Liver (tissue), 9 donors: ENCODE measurements around the gene GATA2. TPM values are rescaled to one million over a fixed set of nuclear protein-coding genes. Genes with fewer than 3 reads are reported as not detected.

Experiments
- DNase-seq: peaks from one replicate; pipeline ENCODE4 v3.0.0-alpha.2; 2017; ENCODE audit warnings: low spot score
- H3K27ac ChIP-seq, 2 donors: one replicate each; pipeline ENCODE4 v1.7.0; 2013; ENCODE audit warnings: inconsistent platforms in 2 of 2, low read length in 2 of 2, control low read depth in 1 of 2, low read depth in 1 of 2, mild to moderate bottlenecking in 1 of 2
- H3K27me3 ChIP-seq, 4 donors: one replicate each; pipeline versions ENCODE4 v1.6.1 to v1.7.0; 2013; ENCODE audit warnings: low read length in 3 of 4, inconsistent platforms in 1 of 4, mild to moderate bottlenecking in 1 of 4, moderate library complexity in 1 of 4; ENCODE audit not compliant: control insufficient read depth in 4 of 4, insufficient read depth in 4 of 4
- H3K36me3 ChIP-seq, 4 donors: one replicate each; pipeline versions ENCODE4 v1.6.1 to v1.7.0; 2013; ENCODE audit warnings: low read length in 3 of 4, mild to moderate bottlenecking in 3 of 4, low read depth in 1 of 4, moderate library complexity in 1 of 4; ENCODE audit not compliant: control insufficient read depth in 4 of 4, insufficient read depth in 3 of 4
- H3K4me1 ChIP-seq, 4 donors: one replicate each; pipeline versions ENCODE4 v1.6.1 to v1.7.0; 2013; ENCODE audit warnings: low read length in 3 of 4, mild to moderate bottlenecking in 3 of 4, moderate library complexity in 1 of 4; ENCODE audit not compliant: control insufficient read depth in 4 of 4, insufficient read depth in 4 of 4
- H3K4me3 ChIP-seq, 3 donors: one replicate each; pipeline versions ENCODE4 v1.6.1 to v1.7.0; 2013; ENCODE audit warnings: low read length in 3 of 3, control low read depth in 1 of 3, low read depth in 1 of 3, mild to moderate bottlenecking in 1 of 3
- H3K9ac ChIP-seq, 2 donors: one replicate each; pipeline ENCODE4 v1.7.0; 2013; ENCODE audit warnings: low read length in 2 of 2, mild to moderate bottlenecking in 2 of 2, moderate library complexity in 2 of 2, control low read depth in 1 of 2, low read depth in 1 of 2
- H3K9me3 ChIP-seq, 4 donors: one replicate each; pipeline versions ENCODE4 v1.6.1 to v1.7.0; 2013; ENCODE audit warnings: low read length in 3 of 4; ENCODE audit not compliant: control insufficient read depth in 4 of 4
- EGR1 ChIP-seq, 2 donors: IDR thresholded peaks; 2 replicates each; pipeline ENCODE4 v1.6.1; 2016 to 2018; ENCODE audit warnings: antibody characterized with exemption in 2 of 2, low read depth in 2 of 2
- FOXA1 ChIP-seq: IDR thresholded peaks from 2 replicates; pipeline ENCODE4 v1.6.1; 2016; ENCODE audit warnings: antibody characterized with exemption
- FOXA2 ChIP-seq: IDR thresholded peaks from 2 replicates; pipeline ENCODE4 v1.6.1; 2016; ENCODE audit warnings: antibody characterized with exemption
- GABPA ChIP-seq, 2 donors: IDR thresholded peaks in 1 of 2; conservative IDR thresholded peaks in 1 of 2; 2 replicates each; pipeline ENCODE4 v1.6.1; 2016; ENCODE audit warnings: antibody characterized with exemption in 2 of 2, mild to moderate bottlenecking in 1 of 2, moderate library complexity in 1 of 2
- HNF4A ChIP-seq, 2 donors: conservative IDR thresholded peaks; 2 replicates each; pipeline ENCODE4 v1.6.1; 2016; ENCODE audit warnings: antibody characterized with exemption in 2 of 2, mild to moderate bottlenecking in 2 of 2
- HNF4G ChIP-seq: IDR thresholded peaks from 2 replicates; pipeline ENCODE4 v1.6.1; 2016; ENCODE audit warnings: antibody characterized with exemption
- JUND ChIP-seq, 2 donors: IDR thresholded peaks; 2 replicates each; pipeline ENCODE4 v1.6.1; 2016; ENCODE audit warnings: antibody characterized with exemption in 2 of 2
- NR2F2 ChIP-seq: IDR thresholded peaks from 2 replicates; pipeline ENCODE4 v1.6.1; 2016; ENCODE audit warnings: antibody characterized with exemption
- RAD21 ChIP-seq, 2 donors: IDR thresholded peaks; 2 replicates each; pipeline ENCODE4 v1.6.1; 2016; ENCODE audit warnings: antibody characterized with exemption in 2 of 2, mild to moderate bottlenecking in 2 of 2
- RXRA ChIP-seq, 2 donors: IDR thresholded peaks; 2 replicates each; pipeline ENCODE4 v1.6.1; 2017 to 2018; ENCODE audit warnings: antibody characterized with exemption in 2 of 2, mild to moderate bottlenecking in 1 of 2
- SP1 ChIP-seq: IDR thresholded peaks from 2 replicates; pipeline ENCODE4 v1.6.1; 2018; ENCODE audit warnings: antibody characterized with exemption, mild to moderate bottlenecking
- TAF1 ChIP-seq: conservative IDR thresholded peaks from 2 replicates; pipeline ENCODE4 v1.6.1; 2016; ENCODE audit warnings: antibody characterized with exemption, mild to moderate bottlenecking
- YY1 ChIP-seq: IDR thresholded peaks from 2 replicates; pipeline ENCODE4 v1.6.1; 2016; ENCODE audit warnings: antibody characterized with exemption, mild to moderate bottlenecking
- WGBS: extraction: QIAGEN DNeasy Blood & Tissue Kit; methylation state at CpG from one replicate; pipeline ENCODE4 v1.1.7; 2013; 5-methylcytosine and 5-hydroxymethylcytosine counted together
- polyA plus RNA-seq, 2 donors: library from polyadenylated mRNA; stranded (reverse) in 1 of 2; unstranded in 1 of 2; fragments of 200-250 nt in 1 of 2; fragments of >200 nt in 1 of 2; fragmentation: Nextera tagmentation in 1 of 2; extraction: Ambion mirVana in 1 of 2; gene quantifications; one replicate each; pipeline versions ENCODE4 v1.2.1 to v1.2.3, GENCODE V29; 2013 to 2015
- total RNA-seq, 2 donors: library from RNA; depleted of rRNA; stranded (reverse); fragments of >200 nt; gene quantifications; one replicate each; pipeline ENCODE4 v1.2.3, GENCODE V29; 2014
- TF ChIP-seq, protein P1 (sequence below): IDR thresholded peaks from 2 replicates; pipeline ENCODE4 v1.6.1; 2016; ENCODE audit warnings: antibody characterized with exemption
- TF ChIP-seq, protein P2 (sequence below): IDR thresholded peaks from 2 replicates; pipeline ENCODE4 v1.6.1; 2016; ENCODE audit warnings: antibody characterized with exemption, mild to moderate bottlenecking
- TF ChIP-seq, protein P3 (sequence below): IDR thresholded peaks from 2 replicates; pipeline ENCODE4 v1.6.1; 2016; ENCODE audit warnings: antibody characterized with exemption
- donor health status: healthy.
- donor health status: healthy.
- donor health status: healthy.
- donor health status: healthy.
- donor health status: healthy.

The GATA2 gene
- total and polyA plus RNA-seq, 4 donors: 0.25 to 2.8 (median 0.54) TPM

DNA sequence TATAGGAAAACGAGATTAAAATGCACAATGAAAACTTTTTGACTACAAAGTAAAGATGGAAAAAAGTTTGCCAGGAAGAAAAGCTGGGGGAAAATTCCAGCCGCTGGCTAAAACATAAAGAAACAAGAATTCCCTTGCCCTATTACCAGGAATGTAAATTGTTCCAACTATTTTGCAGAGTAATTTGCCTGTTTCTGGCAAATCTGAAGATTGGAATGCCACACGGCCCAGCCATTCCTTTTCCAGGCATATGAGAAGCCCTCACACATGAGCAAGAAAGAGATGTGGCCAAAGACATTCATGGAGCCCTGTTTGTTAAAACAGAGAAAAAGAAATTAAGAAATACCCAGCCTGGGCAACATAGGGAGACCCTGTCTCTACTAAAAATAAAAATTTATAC lies 8.4 kb upstream of the GATA2 start:
- no peaks in the 10 kb centered on the region for H3K9me3 ChIP-seq
- H3K4me1 ChIP-seq: peaks cover 4 to 11% (median 8%) of the 10 kb centered on the region in 4 donors
- TF ChIP-seq FOXA2 (no peak), GABPA (IDR thresholded peaks at IDR 0.05 in 1 of 2, conservative IDR thresholded peaks at IDR 0.05 in 1 of 2) (no peak), FOXA1 (no peak), HNF4G (no peak), RXRA (IDR thresholded peaks at IDR 0.05) (no peak), EGR1 (IDR thresholded peaks at IDR 0.05; ENCODE audit: low read depth in 2 of 2) (no peak), RAD21 (IDR thresholded peaks at IDR 0.05) (no peak), HNF4A (conservative IDR thresholded peaks at IDR 0.05) (no peak), NR2F2 (no peak), YY1 (no peak)
- TF ChIP-seq, protein P1, sequence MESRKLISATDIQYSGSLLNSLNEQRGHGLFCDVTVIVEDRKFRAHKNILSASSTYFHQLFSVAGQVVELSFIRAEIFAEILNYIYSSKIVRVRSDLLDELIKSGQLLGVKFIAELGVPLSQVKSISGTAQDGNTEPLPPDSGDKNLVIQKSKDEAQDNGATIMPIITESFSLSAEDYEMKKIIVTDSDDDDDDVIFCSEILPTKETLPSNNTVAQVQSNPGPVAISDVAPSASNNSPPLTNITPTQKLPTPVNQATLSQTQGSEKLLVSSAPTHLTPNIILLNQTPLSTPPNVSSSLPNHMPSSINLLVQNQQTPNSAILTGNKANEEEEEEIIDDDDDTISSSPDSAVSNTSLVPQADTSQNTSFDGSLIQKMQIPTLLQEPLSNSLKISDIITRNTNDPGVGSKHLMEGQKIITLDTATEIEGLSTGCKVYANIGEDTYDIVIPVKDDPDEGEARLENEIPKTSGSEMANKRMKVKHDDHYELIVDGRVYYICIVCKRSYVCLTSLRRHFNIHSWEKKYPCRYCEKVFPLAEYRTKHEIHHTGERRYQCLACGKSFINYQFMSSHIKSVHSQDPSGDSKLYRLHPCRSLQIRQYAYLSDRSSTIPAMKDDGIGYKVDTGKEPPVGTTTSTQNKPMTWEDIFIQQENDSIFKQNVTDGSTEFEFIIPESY: no peak
- TF ChIP-seq, protein P2, sequence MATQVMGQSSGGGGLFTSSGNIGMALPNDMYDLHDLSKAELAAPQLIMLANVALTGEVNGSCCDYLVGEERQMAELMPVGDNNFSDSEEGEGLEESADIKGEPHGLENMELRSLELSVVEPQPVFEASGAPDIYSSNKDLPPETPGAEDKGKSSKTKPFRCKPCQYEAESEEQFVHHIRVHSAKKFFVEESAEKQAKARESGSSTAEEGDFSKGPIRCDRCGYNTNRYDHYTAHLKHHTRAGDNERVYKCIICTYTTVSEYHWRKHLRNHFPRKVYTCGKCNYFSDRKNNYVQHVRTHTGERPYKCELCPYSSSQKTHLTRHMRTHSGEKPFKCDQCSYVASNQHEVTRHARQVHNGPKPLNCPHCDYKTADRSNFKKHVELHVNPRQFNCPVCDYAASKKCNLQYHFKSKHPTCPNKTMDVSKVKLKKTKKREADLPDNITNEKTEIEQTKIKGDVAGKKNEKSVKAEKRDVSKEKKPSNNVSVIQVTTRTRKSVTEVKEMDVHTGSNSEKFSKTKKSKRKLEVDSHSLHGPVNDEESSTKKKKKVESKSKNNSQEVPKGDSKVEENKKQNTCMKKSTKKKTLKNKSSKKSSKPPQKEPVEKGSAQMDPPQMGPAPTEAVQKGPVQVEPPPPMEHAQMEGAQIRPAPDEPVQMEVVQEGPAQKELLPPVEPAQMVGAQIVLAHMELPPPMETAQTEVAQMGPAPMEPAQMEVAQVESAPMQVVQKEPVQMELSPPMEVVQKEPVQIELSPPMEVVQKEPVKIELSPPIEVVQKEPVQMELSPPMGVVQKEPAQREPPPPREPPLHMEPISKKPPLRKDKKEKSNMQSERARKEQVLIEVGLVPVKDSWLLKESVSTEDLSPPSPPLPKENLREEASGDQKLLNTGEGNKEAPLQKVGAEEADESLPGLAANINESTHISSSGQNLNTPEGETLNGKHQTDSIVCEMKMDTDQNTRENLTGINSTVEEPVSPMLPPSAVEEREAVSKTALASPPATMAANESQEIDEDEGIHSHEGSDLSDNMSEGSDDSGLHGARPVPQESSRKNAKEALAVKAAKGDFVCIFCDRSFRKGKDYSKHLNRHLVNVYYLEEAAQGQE: no peak
- TF ChIP-seq, protein P3, sequence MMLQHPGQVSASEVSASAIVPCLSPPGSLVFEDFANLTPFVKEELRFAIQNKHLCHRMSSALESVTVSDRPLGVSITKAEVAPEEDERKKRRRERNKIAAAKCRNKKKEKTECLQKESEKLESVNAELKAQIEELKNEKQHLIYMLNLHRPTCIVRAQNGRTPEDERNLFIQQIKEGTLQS: no peak
- H3K36me3 ChIP-seq: no peaks in the 10 kb centered on the region
- 72% methylated on average over 3 of the region's 3 CpGs for WGBS
- peaks cover 0 to 8% (median 2%) of the 10 kb centered on the region in 4 donors for H3K27me3 ChIP-seq
- no peak overlapping the region for H3K9ac ChIP-seq
- no peak overlapping the region for H3K4me3 ChIP-seq
- DNase-seq: no peak
- H3K27ac ChIP-seq: no peak overlapping the region

DNA sequence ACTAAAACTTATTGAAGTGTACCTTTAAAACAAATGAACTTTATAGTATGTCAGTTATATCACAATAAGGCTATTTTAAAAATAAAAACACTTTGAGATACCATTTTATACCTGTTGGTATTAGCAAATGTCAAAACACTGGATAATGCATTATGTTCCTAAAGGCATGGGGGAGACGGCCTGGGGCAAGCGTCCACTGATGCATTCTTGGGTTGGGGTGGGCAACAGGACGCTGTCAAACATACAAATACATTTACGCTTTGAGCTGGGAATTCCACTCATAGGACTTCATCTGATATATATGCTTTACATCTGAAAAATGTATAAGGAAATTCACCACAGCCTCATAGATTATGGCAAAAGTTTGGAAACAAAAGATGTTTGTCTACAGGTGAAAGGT lies 7.6 kb upstream of the GATA2 start:
- Histone ChIP-seq H3K36me3 (no peaks in the 10 kb centered on the region), H3K27ac (no peak overlapping the region), H3K27me3 (peaks cover 0 to 8% (median 2%) of the 10 kb centered on the region in 4 donors), H3K9ac (no peak overlapping the region), H3K4me3 (no peak overlapping the region), H3K9me3 (no peaks in the 10 kb centered on the region), H3K4me1 (peaks cover 4 to 11% (median 8%) of the 10 kb centered on the region in 4 donors)
- no peak for TF ChIP-seq RAD21 (IDR thresholded peaks at IDR 0.05)
- TF ChIP-seq YY1: no peak
- TF ChIP-seq GABPA (IDR thresholded peaks at IDR 0.05 in 1 of 2, conservative IDR thresholded peaks at IDR 0.05 in 1 of 2): no peak
- TF ChIP-seq NR2F2: no peak
- TF ChIP-seq TAF1: no peak
- no peak for TF ChIP-seq HNF4A (conservative IDR thresholded peaks at IDR 0.05)
- TF ChIP-seq, protein P1: no peak
- no peak for TF ChIP-seq EGR1 (IDR thresholded peaks at IDR 0.05; ENCODE audit: low read depth in 2 of 2)
- no peak for TF ChIP-seq FOXA2
- no peak for TF ChIP-seq JUND (IDR thresholded peaks at IDR 0.05)
- TF ChIP-seq, protein P2: no peak
- no peak for TF ChIP-seq SP1
- TF ChIP-seq HNF4G: no peak
- TF ChIP-seq RXRA (IDR thresholded peaks at IDR 0.05): no peak
- 88% methylated on average over 4 of the region's 4 CpGs for WGBS
- no peak for DNase-seq
